WI38 (cell line): ENCODE results near the gene TCIRG1.
"Not testable (repeated sequence)": the region's sequence is repeated elsewhere in the genome, so short reads cannot be mapped to it uniquely, and the experiment has no call there.

Experiments
- H3K4me3 ChIP-seq: 2 replicates; pipeline ENCODE4 v1.5.1; 2011; ENCODE audit warnings: low read depth, mild to moderate bottlenecking, control low read depth, low read length
- TF ChIP-seq, protein P1 (sequence below): IDR thresholded peaks from 2 replicates; pipeline ENCODE4 v1.5.1; 2012; ENCODE audit warnings: low read depth, mild to moderate bottlenecking, control low read depth, low read length

Gene TCIRG1

DNA sequence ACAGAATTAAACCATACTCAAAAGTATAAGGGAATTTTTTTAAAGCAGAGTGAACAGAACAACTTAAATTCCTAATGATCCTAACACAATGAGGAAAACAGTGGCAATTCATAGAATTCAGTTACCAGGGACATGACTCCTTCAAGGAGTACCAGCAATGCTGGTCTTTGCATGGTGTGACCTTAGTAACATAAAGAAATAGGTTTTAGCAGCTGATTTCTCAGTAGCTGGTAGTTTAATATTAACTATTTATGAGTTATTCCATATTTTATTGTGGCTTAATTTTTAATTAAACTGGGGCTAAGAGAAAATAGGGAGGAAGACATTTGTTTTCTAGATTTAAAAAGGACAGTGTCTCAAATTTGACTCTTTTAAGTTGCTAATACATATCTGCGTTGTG lies 51.5 kb downstream of the TCIRG1 start:
- TF ChIP-seq, protein P1, sequence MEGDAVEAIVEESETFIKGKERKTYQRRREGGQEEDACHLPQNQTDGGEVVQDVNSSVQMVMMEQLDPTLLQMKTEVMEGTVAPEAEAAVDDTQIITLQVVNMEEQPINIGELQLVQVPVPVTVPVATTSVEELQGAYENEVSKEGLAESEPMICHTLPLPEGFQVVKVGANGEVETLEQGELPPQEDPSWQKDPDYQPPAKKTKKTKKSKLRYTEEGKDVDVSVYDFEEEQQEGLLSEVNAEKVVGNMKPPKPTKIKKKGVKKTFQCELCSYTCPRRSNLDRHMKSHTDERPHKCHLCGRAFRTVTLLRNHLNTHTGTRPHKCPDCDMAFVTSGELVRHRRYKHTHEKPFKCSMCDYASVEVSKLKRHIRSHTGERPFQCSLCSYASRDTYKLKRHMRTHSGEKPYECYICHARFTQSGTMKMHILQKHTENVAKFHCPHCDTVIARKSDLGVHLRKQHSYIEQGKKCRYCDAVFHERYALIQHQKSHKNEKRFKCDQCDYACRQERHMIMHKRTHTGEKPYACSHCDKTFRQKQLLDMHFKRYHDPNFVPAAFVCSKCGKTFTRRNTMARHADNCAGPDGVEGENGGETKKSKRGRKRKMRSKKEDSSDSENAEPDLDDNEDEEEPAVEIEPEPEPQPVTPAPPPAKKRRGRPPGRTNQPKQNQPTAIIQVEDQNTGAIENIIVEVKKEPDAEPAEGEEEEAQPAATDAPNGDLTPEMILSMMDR, result no peak
- H3K4me3 ChIP-seq, result no peak overlapping the region

DNA sequence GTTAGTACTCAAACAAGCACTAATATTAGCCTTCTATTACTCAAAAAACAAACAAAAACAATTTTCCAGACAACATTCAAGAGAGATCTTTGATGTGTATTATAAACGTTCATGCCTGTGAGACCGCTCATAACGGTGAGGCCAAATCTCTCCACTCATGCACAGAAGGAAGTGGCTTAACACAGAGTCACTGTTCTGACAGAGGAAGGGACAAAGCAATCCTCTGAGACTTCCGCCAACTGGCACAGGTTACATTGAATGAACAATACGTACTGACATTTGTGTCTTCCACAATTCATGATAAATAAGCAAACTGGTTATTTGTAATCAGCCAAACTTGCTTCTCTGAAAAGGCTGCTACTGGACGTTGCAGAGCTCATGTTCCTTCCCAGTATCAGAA lies 51.9 kb downstream of the TCIRG1 start:
- TF ChIP-seq, protein P1, result no peak
- no peak overlapping the region for H3K4me3 ChIP-seq

GRCh38 chr11:68092411-68092810 lies 53.6 kb downstream of the TCIRG1 start:
- TF ChIP-seq, protein P1, result no peak
- no peak overlapping the region for H3K4me3 ChIP-seq

- not testable (repeated sequence) for H3K4me3 ChIP-seq
These were observed 54.1 kb downstream of the TCIRG1 start for GRCh38 chr11:68092946-68093345.

- TF ChIP-seq, protein P1, result no peak
- no peak overlapping the region for H3K4me3 ChIP-seq
These were observed 54.7 kb downstream of the TCIRG1 start for GRCh38 chr11:68093565-68093964.

GRCh38 chr11:68096962-68097361 lies 58.1 kb downstream of the TCIRG1 start:
- TF ChIP-seq, protein P1, result no peak

DNA sequence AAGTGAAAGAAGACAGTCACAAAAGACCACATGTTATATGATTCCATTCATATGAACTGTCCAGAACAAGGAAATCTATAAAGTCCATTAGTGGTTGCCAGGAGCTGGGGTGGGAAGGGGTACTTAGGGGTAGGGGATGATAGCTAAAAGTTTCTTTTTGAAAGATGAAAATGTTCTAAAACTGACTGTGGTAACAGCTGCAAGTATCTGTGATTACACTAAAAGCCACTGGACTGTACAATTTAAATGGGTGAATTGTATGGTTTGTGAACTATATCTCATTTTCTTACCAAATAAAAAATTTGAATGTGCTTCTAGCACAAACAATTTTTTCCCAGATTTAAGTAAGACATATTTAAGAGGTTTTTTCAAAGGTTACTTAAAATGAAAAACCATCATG lies 60.2 kb downstream of the TCIRG1 start:
- H3K4me3 ChIP-seq, result no peak overlapping the region

More at GRCh38 chr11:68096962-68097361, 58.1 kb downstream of the TCIRG1 start:
- no peak overlapping the region for H3K4me3 ChIP-seq

More for the DNA sequence above, 60.2 kb downstream of the TCIRG1 start:
- TF ChIP-seq, protein P1, result no peak
